ENCODE measurements around the gene APIP. TPM values are rescaled to one million over a fixed set of nuclear protein-coding genes. Genes with fewer than 3 reads are reported as not detected.

Gene APIP
- total RNA-seq, 1 experiment from 2014 or later = 31.3 TPM

GRCh38 chr11:34860034-34860433, 56.1 kb downstream of the APIP start:
- Histone ChIP-seq H4K8ac (replicated peaks; ENCODE audit: insufficient read length, low read depth, low read length) (no peak overlapping the region), H3K9me3 (ENCODE audit: control insufficient read depth, low read depth, low read length) (no peaks in the 10 kb centered on the region), H2BK12ac (ENCODE audit: insufficient read length, low read depth, low read length) (no peak overlapping the region), H3K27me3 (ENCODE audit: insufficient read depth, low read length) (no peaks in the 10 kb centered on the region), H3K14ac (ENCODE audit: insufficient read depth, low read length) (no peak overlapping the region), H4K5ac (ENCODE audit: insufficient read length, low read depth, low read length) (no peak overlapping the region), H3K79me2 (ENCODE audit: insufficient read depth, low read length) (no peaks in the 10 kb centered on the region), H4K20me1 (ENCODE audit: control insufficient read depth, insufficient read depth, insufficient read length) (no peaks in the 10 kb centered on the region), H3T11ph (ENCODE audit: low read length) (no peak overlapping the region), H2BK120ac (ENCODE audit: low read depth, low read length, poor library complexity, severe bottlenecking) (no peak overlapping the region), H3K23me2 (ENCODE audit: insufficient read length, low read depth, low read length, poor library complexity, severe bottlenecking) (no peaks in the 10 kb centered on the region), H2BK5ac (ENCODE audit: insufficient read length, low read length) (no peak overlapping the region), H2AFZ (ENCODE audit: low read length) (no peak overlapping the region), H3K56ac (ENCODE audit: insufficient read length, low read depth, low read length) (no peak overlapping the region), H2AK5ac (ENCODE audit: insufficient read length, low read length) (no peak overlapping the region), H3K4me2 (ENCODE audit: insufficient read depth, insufficient read length, low read length) (no peak overlapping the region), H4K91ac (ENCODE audit: insufficient read length, low read depth, low read length) (no peak overlapping the region), H3K27ac (ENCODE audit: insufficient read length, low read depth, low read length) (no peak overlapping the region), H3K4ac (ENCODE audit: low read depth, low read length) (no peak overlapping the region), H3K79me1 (ENCODE audit: insufficient read depth, low read depth, low read length, poor library complexity, severe bottlenecking) (no peaks in the 10 kb centered on the region), H2BK15ac (ENCODE audit: low read depth, low read length) (no peak overlapping the region), H3K4me1 (ENCODE audit: insufficient read depth, low read length) (no peaks in the 10 kb centered on the region), H3K23ac (ENCODE audit: insufficient read length, low read depth, low read length) (no peak overlapping the region), H2BK20ac (ENCODE audit: low read depth, low read length, poor library complexity, severe bottlenecking) (no peak overlapping the region), H3K18ac (ENCODE audit: insufficient read length, low read depth, low read length) (no peak overlapping the region), H3K9ac (ENCODE audit: extremely low read depth, insufficient read length, low read length) (no peak overlapping the region)
- no peak overlapping the region for H3K27ac Mint-ChIP-seq
- H3K4me3 Mint-ChIP-seq = no peak overlapping the region
- H3K36me3 Mint-ChIP-seq (ENCODE audit: insufficient read depth in 1 of 3, low read depth in 3 of 3) = no peaks in the 10 kb centered on the region; a peak in 1 of 7 replicates
- peaks cover 7 to 10% of the 10 kb centered on the region in 2 experiments; a peak in 3 of 4 replicates for H3K4me1 Mint-ChIP-seq
- H3K27me3 Mint-ChIP-seq (ENCODE audit: low read depth) = no peaks in the 10 kb centered on the region
- no CpG with 5 or more reads among the region's 4 CpGs for WGBS (ENCODE audit: extremely low coverage, insufficient read length, low lambda C conversion rate)
- TF ChIP-seq CTCF (conservative IDR thresholded peaks at IDR 0.05) = no peak
- DNase-seq = no peak
- H3K9me3 Mint-ChIP-seq = no peaks in the 10 kb centered on the region
